H1 (cell line): Measurements from ENCODE around the gene AMER2. TPM values are rescaled to one million over a fixed set of nuclear protein-coding genes. Genes with fewer than 3 reads are reported as not detected.
A peak's percentile ranks its signal among the peaks of the same experiment; 100 is the strongest.

Source experiments
- CTCF ChIA-PET: fragments of 300-600 bp; sonication (Branson Sonifier 250); formaldehyde crosslinking; loops from one replicate; lab custom pipeline; 2021; ENCODE audit not compliant: partially characterized antibody; lab: Charles Lee
- POLR2A ChIA-PET: fragments of 300-600 bp; sonication (Branson Sonifier 250); formaldehyde crosslinking; loops from one replicate; lab custom pipeline; 2021; ENCODE audit warnings: inconsistent platforms; ENCODE audit not compliant: partially characterized antibody; lab: Charles Lee
- DNase-seq, 2 experiments: peaks; one replicate each; pipeline versions ENCODE4 v3.0.0 to v3.0.0-alpha.2; 2010 to 2022; ENCODE audit warnings: low spot score in 2 of 2, low read depth in 1 of 2, mixed read lengths in 1 of 2
- FAIRE-seq: peaks from 2 replicates; lab custom pipeline; 2011; peaks lifted over from hg19 to GRCh38; lab: Jason Lieb, UNC
- H2AFZ ChIP-seq: 2 replicates; pipeline ENCODE4 v1.8.1; 2012; ENCODE audit warnings: low read length, inconsistent platforms
- H2AK5ac ChIP-seq: 2 replicates; pipeline ENCODE4 v1.6.1; 2013; ENCODE audit warnings: low read depth, low read length
- H2BK120ac ChIP-seq: replicated peaks from 2 replicates; pipeline ENCODE3; 2013; ENCODE audit warnings: low read depth, low read length, inconsistent platforms
- H2BK12ac ChIP-seq: 2 replicates; pipeline ENCODE4 v1.6.1; 2013; ENCODE audit warnings: low read depth, low read length
- H2BK15ac ChIP-seq: 2 replicates; pipeline ENCODE4 v1.6.1; 2013; ENCODE audit warnings: low read length
- H2BK20ac ChIP-seq: 2 replicates; pipeline ENCODE4 v1.6.1; 2013; ENCODE audit warnings: low read length
- H2BK5ac ChIP-seq: 2 replicates; pipeline ENCODE4 v1.6.1; 2013; ENCODE audit warnings: low read depth, low read length
- H3K14ac ChIP-seq: 2 replicates; pipeline ENCODE4 v1.6.1; 2013; ENCODE audit warnings: inconsistent platforms; ENCODE audit not compliant: insufficient read length
- H3K18ac ChIP-seq: 2 replicates; pipeline ENCODE4 v1.6.1; 2013; ENCODE audit warnings: low read length; ENCODE audit errors: extremely low read depth
- H3K23ac ChIP-seq: 2 replicates; pipeline ENCODE4 v1.6.1; 2013; ENCODE audit warnings: inconsistent platforms; ENCODE audit not compliant: insufficient read length
- H3K23me2 ChIP-seq: 2 replicates; pipeline ENCODE4 v1.6.1; 2013; ENCODE audit warnings: low read depth, low read length
- H3K27ac ChIP-seq: 2 replicates; pipeline ENCODE4 v1.6.1; 2011; ENCODE audit warnings: low read depth, low read length, inconsistent platforms
- H3K27me3 ChIP-seq, 4 experiments: replicated peaks in 1 of 4; 1 replicate in 1 of 4; 2 replicates in 3 of 4; pipeline versions ENCODE4 v1.6.1 to v1.8.1; 2011 to 2013; ENCODE audit warnings: low read length in 3 of 4, mild to moderate bottlenecking in 3 of 4, inconsistent platforms in 2 of 4, mixed read lengths in 2 of 4, moderate library complexity in 1 of 4; ENCODE audit not compliant: control insufficient read depth in 3 of 4, insufficient read depth in 3 of 4; ENCODE audit errors: extremely low read depth in 1 of 4
- H3K36me3 ChIP-seq, 4 experiments: 2 replicates each; pipeline versions ENCODE4 v1.6.1 to v1.8.1; 2011 to 2013; ENCODE audit warnings: mild to moderate bottlenecking in 4 of 4, low read length in 3 of 4, moderate library complexity in 2 of 4, control low read depth in 1 of 4, inconsistent platforms in 1 of 4; ENCODE audit not compliant: insufficient read depth in 4 of 4, control insufficient read depth in 2 of 4
- H3K4ac ChIP-seq: replicated peaks from 2 replicates; pipeline ENCODE3; 2013; ENCODE audit warnings: low read length, low read depth, mixed read lengths, inconsistent platforms; ENCODE audit not compliant: insufficient read length
- H3K4me1 ChIP-seq, 4 experiments: replicated peaks in 1 of 4; 1 replicate in 1 of 4; 2 replicates in 3 of 4; pipeline versions ENCODE4 v1.6.1 to v1.8.1; 2011 to 2013; ENCODE audit warnings: low read length in 3 of 4, inconsistent platforms in 2 of 4, mixed read lengths in 1 of 4; ENCODE audit not compliant: insufficient read depth in 4 of 4, control insufficient read depth in 3 of 4
- H3K4me2 ChIP-seq, 2 experiments: 2 replicates each; pipeline versions ENCODE4 v1.6.1 to v1.8.1; 2011 to 2013; ENCODE audit warnings: low read depth in 2 of 2, low read length in 2 of 2, control low read depth in 1 of 2, inconsistent platforms in 1 of 2, mild to moderate bottlenecking in 1 of 2; ENCODE audit not compliant: insufficient read depth in 1 of 2
- H3K4me3 ChIP-seq, 4 experiments: fragments of 200-600, 300-600 bp in 1 of 4; sonication (generic), shearing (Covaris generic), sonication (Bioruptor Twin) in 1 of 4; 2 replicates each; pipeline versions ENCODE4 v1.5.1 to v1.8.1; 2011 to 2016; ENCODE audit warnings: low read length in 4 of 4, low read depth in 3 of 4, control low read depth in 2 of 4, inconsistent platforms in 2 of 4, mild to moderate bottlenecking in 2 of 4, mixed read lengths in 1 of 4, moderate library complexity in 1 of 4; ENCODE audit not compliant: insufficient read depth in 2 of 4; ENCODE audit errors: extremely low read depth in 1 of 4
- H3K56ac ChIP-seq: replicated peaks from 2 replicates; pipeline ENCODE3; 2013; ENCODE audit warnings: low read depth, mild to moderate bottlenecking, mixed read lengths, low read length, inconsistent platforms; ENCODE audit not compliant: insufficient read length
- H3K79me1 ChIP-seq: 2 replicates; pipeline ENCODE4 v1.6.1; 2013; ENCODE audit warnings: low read depth, low read length, control low read depth
- H3K79me2 ChIP-seq, 2 experiments: 2 replicates each; pipeline versions ENCODE4 v1.6.1 to v1.8.1; 2012 to 2013; ENCODE audit warnings: low read length in 2 of 2, mild to moderate bottlenecking in 2 of 2, inconsistent platforms in 1 of 2; ENCODE audit not compliant: insufficient read depth in 2 of 2, control insufficient read depth in 1 of 2
- H3K9ac ChIP-seq, 4 experiments: replicated peaks in 1 of 4; 1 replicate in 1 of 4; 2 replicates in 3 of 4; pipeline versions ENCODE4 v1.6.1 to v1.8.1; 2011 to 2013; ENCODE audit warnings: low read depth in 3 of 4, low read length in 3 of 4, control low read depth in 2 of 4, mild to moderate bottlenecking in 2 of 4, moderate library complexity in 2 of 4, inconsistent platforms in 1 of 4; ENCODE audit errors: extremely low read depth in 1 of 4
- H3K9me3 ChIP-seq, 2 experiments: 2 replicates each; pipeline versions ENCODE4 v1.6.1 to v1.8.1; 2012 to 2013; ENCODE audit warnings: mild to moderate bottlenecking in 2 of 2, moderate library complexity in 2 of 2, control low read depth in 1 of 2, inconsistent platforms in 1 of 2, low read depth in 1 of 2, low read length in 1 of 2, mixed read lengths in 1 of 2; ENCODE audit not compliant: insufficient read depth in 2 of 2
- H4K20me1 ChIP-seq, 2 experiments: replicated peaks in 1 of 2; 2 replicates each; pipeline versions ENCODE3 to v1.8.1; 2011 to 2013; ENCODE audit warnings: inconsistent platforms in 2 of 2, low read length in 2 of 2, mild to moderate bottlenecking in 1 of 2; ENCODE audit not compliant: insufficient read depth in 2 of 2, control insufficient read depth in 1 of 2
- H4K5ac ChIP-seq: 2 replicates; pipeline ENCODE4 v1.6.1; 2013; ENCODE audit warnings: low read length, low read depth, mixed read lengths, inconsistent platforms; ENCODE audit not compliant: insufficient read length
- H4K8ac ChIP-seq: 2 replicates; pipeline ENCODE4 v1.8.0; 2013; ENCODE audit warnings: mild to moderate bottlenecking, moderate library complexity, low read length, inconsistent platforms; ENCODE audit not compliant: insufficient read depth; ENCODE audit errors: extremely low read depth
- H4K91ac ChIP-seq: replicated peaks from 2 replicates; pipeline ENCODE3; 2013; ENCODE audit warnings: low read length, mixed read lengths, inconsistent platforms; ENCODE audit not compliant: insufficient read length
- BACH1 ChIP-seq: IDR thresholded peaks from 2 replicates; pipeline ENCODE4 v1.6.1; 2012; ENCODE audit warnings: low read length, improper control_type of control experiment
- EGR1 ChIP-seq: IDR thresholded peaks from 2 replicates; pipeline ENCODE4 v1.6.1; 2011; ENCODE audit warnings: low read depth, low read length, borderline replicate concordance
- FOSL1 ChIP-seq: IDR thresholded peaks from 2 replicates; pipeline ENCODE4 v1.6.1; 2011; ENCODE audit warnings: mild to moderate bottlenecking, low read depth, low read length, moderate library complexity; ENCODE audit not compliant: insufficient read depth
- GABPA ChIP-seq: IDR thresholded peaks from 2 replicates; pipeline ENCODE4 v1.6.1; 2011; ENCODE audit warnings: mild to moderate bottlenecking, low read length, moderate library complexity, borderline replicate concordance; ENCODE audit not compliant: insufficient read depth
- HDAC2 ChIP-seq, 2 experiments: fragments of 300-600 bp in 1 of 2; sonication (generic) in 1 of 2; IDR thresholded peaks; 2 replicates each; pipeline ENCODE4 v1.6.1; 2011 to 2012; ENCODE audit warnings: low read depth in 2 of 2, low read length in 2 of 2, mild to moderate bottlenecking in 2 of 2, moderate library complexity in 2 of 2, borderline replicate concordance in 1 of 2, inconsistent platforms in 1 of 2
- KDM5A ChIP-seq: fragments of 200-600 bp; IDR thresholded peaks from 2 replicates; pipeline ENCODE4 v1.7.1; 2012; ENCODE audit warnings: mild to moderate bottlenecking, low read length, inconsistent platforms, mixed read lengths
- RNF2 ChIP-seq: fragments of 200-900, 300-1000 bp; sonication (generic); IDR thresholded peaks from 2 replicates; pipeline ENCODE4 v1.7.1; 2016; ENCODE audit warnings: borderline replicate concordance, low read depth, mild to moderate bottlenecking, antibody characterized with exemption, low read length; ENCODE audit not compliant: poor library complexity, severe bottlenecking; ENCODE audit errors: missing control alignments
- RXRA ChIP-seq: IDR thresholded peaks from 2 replicates; pipeline ENCODE4 v1.6.1; 2011; ENCODE audit warnings: low read depth, mild to moderate bottlenecking, low read length, moderate library complexity; ENCODE audit not compliant: insufficient read depth
- SIX5 ChIP-seq: IDR thresholded peaks from 2 replicates; pipeline ENCODE4 v1.6.1; 2011; ENCODE audit warnings: mild to moderate bottlenecking, low read depth, low read length
- SP1 ChIP-seq: IDR thresholded peaks from 2 replicates; pipeline ENCODE4 v1.6.1; 2011; ENCODE audit warnings: low read depth, low read length
- SP4 ChIP-seq: IDR thresholded peaks from 2 replicates; pipeline ENCODE4 v1.6.1; 2012; ENCODE audit warnings: low read length, inconsistent platforms
- SUZ12 ChIP-seq: fragments of 200-600 bp; sonication (generic); IDR thresholded peaks from 2 replicates; pipeline ENCODE4 v1.6.1; 2012; ENCODE audit warnings: mild to moderate bottlenecking, inconsistent platforms, low read length, moderate library complexity, mixed read lengths
- TCF12 ChIP-seq: IDR thresholded peaks from 2 replicates; pipeline ENCODE4 v1.6.1; 2011; ENCODE audit warnings: low read depth, mild to moderate bottlenecking, low read length
- ZNF274 ChIP-seq: IDR thresholded peaks from 2 replicates; pipeline ENCODE4 v1.7.0; 2012; ENCODE audit warnings: low read length, borderline replicate concordance; ENCODE audit errors: extremely low read depth
- WGBS, 2 experiments: shearing (Covaris generic) in 1 of 2; methylation state at CpG; one replicate each; pipeline versions ENCODE4 v1.1.6 to v1.1.7; 2013 to 2015; ENCODE audit warnings: low lambda C conversion rate in 2 of 2, mixed read lengths in 2 of 2, inconsistent platforms in 1 of 2, low coverage in 1 of 2, missing lambda C conversion rate in 1 of 2; ENCODE audit not compliant: insufficient replicate concordance in 2 of 2, insufficient coverage in 1 of 2, insufficient read length in 1 of 2; ENCODE audit errors: extremely low coverage in 1 of 2, missing lambda C conversion rate in 1 of 2; 5-methylcytosine and 5-hydroxymethylcytosine counted together
- polyA plus RNA-seq, 7 experiments: library from polyadenylated mRNA; depleted of rRNA in 3 of 7; stranded (reverse) in 5 of 7; unstranded in 2 of 7; fragments of >200 nt in 5 of 7; fragments of 200-250 nt in 2 of 7; gene quantifications; 1 replicate in 5 of 7; 2 replicates in 1 of 7; 4 replicates in 1 of 7; pipeline versions ENCODE4 v1.2.1 to v1.2.3, GENCODE V29; 2011 to 2013; ENCODE audit warnings: missing spikeins in 2 of 7, mixed read lengths in 2 of 7
- total RNA-seq: library from RNA; stranded (reverse); fragmentation: NEBNext Ultra II Directional; extraction: Animal tissue kit (Norgen Biotek cat#: 25700); gene quantifications from 2 replicates; pipeline ENCODE4 v1.2.1, GENCODE V29; 2021
- TF ChIP-seq, protein P1 (sequence below): IDR thresholded peaks from 2 replicates; pipeline ENCODE4 v1.6.1; 2012; ENCODE audit warnings: inconsistent platforms

The AMER2 gene
- total and polyA plus RNA-seq, 2 of the 8 experiments (the other 6 are each of a cell fraction or from before 2014, with no cell fraction given): 0.14 to 0.50 TPM

DNA sequence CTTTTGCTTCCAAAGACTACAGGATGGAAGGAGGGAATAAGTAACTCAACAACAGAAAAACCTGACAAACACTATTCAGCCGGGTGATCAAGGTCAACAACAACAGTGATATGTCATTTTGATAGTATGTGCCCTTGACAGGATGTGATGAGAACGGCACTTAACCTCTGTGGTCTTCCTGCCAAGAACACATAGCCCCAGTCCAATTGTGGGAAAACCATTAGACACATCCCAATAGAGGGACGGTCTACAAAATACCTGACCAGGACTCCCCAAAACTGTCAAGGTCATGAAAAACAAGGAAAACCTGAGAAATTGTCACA, 43.1 kb upstream of the AMER2 start:
- H2BK12ac ChIP-seq: 0 out of 2 replicates have a peak overlapping the region, but pooled peaks have one; percentile 39
- no peak overlapping the region for H2BK20ac ChIP-seq
- TF ChIP-seq KDM5A (no peak), EGR1 (no peak), FOSL1 (no peak), RNF2 (no peak), RXRA (no peak), SP4 (no peak), GABPA (no peak), TCF12 (no peak), HDAC2 (IDR thresholded peaks at IDR 0.05; ENCODE audit: borderline replicate concordance in 1 of 2, low read depth in 2 of 2, low read length in 2 of 2) (no peak), SIX5 (no peak), BACH1 (no peak), ZNF274 (no peak), SP1 (no peak), SUZ12 (no peak)
- TF ChIP-seq, protein P1, sequence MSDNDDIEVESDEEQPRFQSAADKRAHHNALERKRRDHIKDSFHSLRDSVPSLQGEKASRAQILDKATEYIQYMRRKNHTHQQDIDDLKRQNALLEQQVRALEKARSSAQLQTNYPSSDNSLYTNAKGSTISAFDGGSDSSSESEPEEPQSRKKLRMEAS: no peak
- no peak overlapping the region for H4K8ac ChIP-seq
- no peak overlapping the region for H2BK15ac ChIP-seq
- CTCF ChIA-PET: interaction anchor here (0.8 to 2.6 kb wide), 4 partner anchors 13 to 216 kb away, joined by 3 to 16 read pairs (median 3); no protein-coding TSS in a partner anchor
- POLR2A ChIA-PET: no interaction called here
- H3K27me3 ChIP-seq: no peaks in the 10 kb centered on the region
- no peak overlapping the region for H4K5ac ChIP-seq
- no peak for FAIRE-seq
- no peaks in the 10 kb centered on the region for H3K9me3 ChIP-seq
- H3K79me2 ChIP-seq: no peaks in the 10 kb centered on the region
- no peaks in the 10 kb centered on the region for H3K36me3 ChIP-seq
- H4K20me1 ChIP-seq: no peaks in the 10 kb centered on the region
- no peak overlapping the region for H3K9ac ChIP-seq
- H2AK5ac ChIP-seq: no peak overlapping the region
- peaks cover 0 to 6% (median 4%) of the 10 kb centered on the region in 4 experiments; a peak in 2 of 7 replicates for H3K4me1 ChIP-seq
- no peak overlapping the region for H3K4me2 ChIP-seq
- H3K4ac ChIP-seq: no peak overlapping the region
- H2AFZ ChIP-seq: no peak overlapping the region
- no peak overlapping the region for H3K56ac ChIP-seq
- no peaks in the 10 kb centered on the region for H3K79me1 ChIP-seq
- no peak overlapping the region for H4K91ac ChIP-seq
- no peak overlapping the region for H3K4me3 ChIP-seq
- H2BK5ac ChIP-seq: no peak overlapping the region
- no peak overlapping the region for H3K14ac ChIP-seq
- no peaks in the 10 kb centered on the region; the same call in 1 of the 2 replicates for H3K23me2 ChIP-seq
- no peak overlapping the region for H2BK120ac ChIP-seq
- 83% methylated on average over 3 of the region's 3 CpGs; no CpG with 5 or more reads in 1 of the 2 experiments for WGBS, 2 experiments
- H3K23ac ChIP-seq: no peak overlapping the region
- H3K18ac ChIP-seq: no peak overlapping the region
- no peak for DNase-seq
- H3K27ac ChIP-seq: no peak overlapping the region
